AG09309 (cell line): Measurements from ENCODE around the gene MRGPRD.

ENCODE experiments used
- DNase-seq: peaks from one replicate; pipeline ENCODE4 v3.0.0-alpha.2; 2010; ENCODE audit warnings: low read depth
- H3K4me3 ChIP-seq: 2 replicates; pipeline ENCODE4 v1.5.1; 2011; ENCODE audit warnings: mild to moderate bottlenecking, low read depth, low read length, moderate library complexity; ENCODE audit not compliant: control insufficient read depth
- TF ChIP-seq, protein P1 (sequence below): IDR thresholded peaks from 2 replicates; pipeline ENCODE4 v1.5.1; 2011; ENCODE audit warnings: mild to moderate bottlenecking, low read depth, low read length, inconsistent platforms; ENCODE audit not compliant: insufficient read depth, control insufficient read depth; ENCODE audit errors: missing control alignments

MRGPRD gene

GRCh38 chr11:68994161-68994893 is 13.5 kb upstream of the MRGPRD start:
- DNase-seq = no peak
- H3K4me3 ChIP-seq = no peak overlapping the region
- TF ChIP-seq, protein P1, sequence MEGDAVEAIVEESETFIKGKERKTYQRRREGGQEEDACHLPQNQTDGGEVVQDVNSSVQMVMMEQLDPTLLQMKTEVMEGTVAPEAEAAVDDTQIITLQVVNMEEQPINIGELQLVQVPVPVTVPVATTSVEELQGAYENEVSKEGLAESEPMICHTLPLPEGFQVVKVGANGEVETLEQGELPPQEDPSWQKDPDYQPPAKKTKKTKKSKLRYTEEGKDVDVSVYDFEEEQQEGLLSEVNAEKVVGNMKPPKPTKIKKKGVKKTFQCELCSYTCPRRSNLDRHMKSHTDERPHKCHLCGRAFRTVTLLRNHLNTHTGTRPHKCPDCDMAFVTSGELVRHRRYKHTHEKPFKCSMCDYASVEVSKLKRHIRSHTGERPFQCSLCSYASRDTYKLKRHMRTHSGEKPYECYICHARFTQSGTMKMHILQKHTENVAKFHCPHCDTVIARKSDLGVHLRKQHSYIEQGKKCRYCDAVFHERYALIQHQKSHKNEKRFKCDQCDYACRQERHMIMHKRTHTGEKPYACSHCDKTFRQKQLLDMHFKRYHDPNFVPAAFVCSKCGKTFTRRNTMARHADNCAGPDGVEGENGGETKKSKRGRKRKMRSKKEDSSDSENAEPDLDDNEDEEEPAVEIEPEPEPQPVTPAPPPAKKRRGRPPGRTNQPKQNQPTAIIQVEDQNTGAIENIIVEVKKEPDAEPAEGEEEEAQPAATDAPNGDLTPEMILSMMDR = no peak

DNA sequence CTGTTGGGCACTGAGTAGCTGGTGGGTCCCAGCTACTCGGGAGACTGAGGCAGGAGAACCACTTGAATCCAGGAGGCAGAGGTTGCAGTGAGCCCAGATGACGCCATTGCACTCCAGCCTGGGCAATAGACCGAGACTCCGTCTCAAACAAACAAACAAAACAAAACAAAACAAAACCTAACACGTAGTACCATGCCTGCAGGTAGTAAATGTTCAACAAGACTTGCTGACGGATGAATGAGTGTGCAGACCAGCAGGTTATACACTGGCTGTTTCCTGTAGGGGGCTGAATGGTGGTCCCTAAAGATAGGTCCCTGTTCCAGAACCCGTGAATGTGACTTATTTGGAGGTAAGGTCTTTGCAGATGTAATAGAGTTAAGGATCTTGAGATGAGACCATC is 12.8 kb upstream of the MRGPRD start:
- no peak for DNase-seq
- no peak overlapping the region for H3K4me3 ChIP-seq
- TF ChIP-seq, protein P1 = no peak

GRCh38 chr11:68992743-68993255 is 12.0 kb upstream of the MRGPRD start:
- H3K4me3 ChIP-seq = no peak overlapping the region
- no peak for DNase-seq
- TF ChIP-seq, protein P1 = no peak

GRCh38 chr11:68990995-68991780 is 10.4 kb upstream of the MRGPRD start:
- TF ChIP-seq, protein P1 = no peak
- H3K4me3 ChIP-seq = no peak overlapping the region
- DNase-seq = no peak

DNA sequence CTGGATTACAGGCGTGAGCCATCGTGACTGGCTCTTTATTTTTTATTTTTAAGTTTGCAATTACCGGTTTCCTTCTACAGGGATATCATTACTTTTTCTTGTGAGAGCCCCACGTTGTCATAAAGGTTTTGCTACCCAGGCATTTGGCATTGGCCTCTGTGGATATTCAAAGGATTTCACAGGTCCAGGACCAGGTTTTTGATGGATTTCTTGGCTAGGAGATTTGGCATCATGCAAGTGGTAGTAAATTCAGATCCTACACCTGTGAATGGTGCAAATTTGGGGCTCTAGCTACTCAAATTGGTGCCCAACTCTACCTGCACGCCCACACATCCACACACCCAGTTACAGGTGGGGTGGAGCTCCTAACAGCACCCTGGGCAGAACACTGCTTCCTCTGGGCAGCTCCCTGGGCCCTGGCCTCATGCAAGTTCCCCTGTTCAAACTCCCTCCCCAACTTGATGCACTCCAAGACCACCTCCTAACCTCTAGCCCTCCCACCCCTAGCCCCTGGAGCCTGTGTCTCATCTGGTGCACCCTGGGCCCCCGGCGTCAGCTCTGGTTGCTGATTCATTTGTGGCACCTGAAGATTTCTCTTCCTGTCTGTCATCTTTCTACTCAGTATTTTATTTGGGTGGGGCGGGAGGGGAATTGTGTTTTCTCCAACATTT is 9.3 kb upstream of the MRGPRD start:
- TF ChIP-seq, protein P1 = no peak
- DNase-seq = no peak

DNA sequence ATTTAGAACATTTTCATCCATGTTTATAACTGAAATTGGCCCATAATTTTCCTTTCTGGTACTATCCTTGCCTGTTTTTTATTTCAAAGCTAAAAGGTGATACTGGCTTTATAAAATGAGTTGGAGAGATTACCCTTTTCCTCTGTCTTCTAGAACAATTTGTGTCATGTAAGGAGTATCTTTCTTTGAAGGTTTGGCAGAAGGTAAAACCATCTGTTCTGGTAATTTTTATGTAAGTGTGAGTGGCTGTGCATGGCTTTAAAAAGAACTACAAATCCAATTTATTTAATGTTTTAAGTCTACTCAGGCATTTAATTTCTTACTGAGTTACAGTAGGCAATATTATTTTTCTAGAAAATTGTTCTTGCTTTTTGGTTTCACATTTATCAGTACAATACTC is 7.7 kb upstream of the MRGPRD start:
- no peak for DNase-seq
- H3K4me3 ChIP-seq = no peak overlapping the region
- TF ChIP-seq, protein P1 = no peak

More for the DNA sequence above, 9.3 kb upstream of the MRGPRD start:
- H3K4me3 ChIP-seq = no peak overlapping the region
